ENCODE results near the gene DUSP7. TPM values are rescaled to one million over a fixed set of nuclear protein-coding genes. Genes with fewer than 3 reads are reported as not detected.

The DUSP7 gene
- total RNA-seq, 1 donor from 2014 or later, result 9.5 TPM

DNA sequence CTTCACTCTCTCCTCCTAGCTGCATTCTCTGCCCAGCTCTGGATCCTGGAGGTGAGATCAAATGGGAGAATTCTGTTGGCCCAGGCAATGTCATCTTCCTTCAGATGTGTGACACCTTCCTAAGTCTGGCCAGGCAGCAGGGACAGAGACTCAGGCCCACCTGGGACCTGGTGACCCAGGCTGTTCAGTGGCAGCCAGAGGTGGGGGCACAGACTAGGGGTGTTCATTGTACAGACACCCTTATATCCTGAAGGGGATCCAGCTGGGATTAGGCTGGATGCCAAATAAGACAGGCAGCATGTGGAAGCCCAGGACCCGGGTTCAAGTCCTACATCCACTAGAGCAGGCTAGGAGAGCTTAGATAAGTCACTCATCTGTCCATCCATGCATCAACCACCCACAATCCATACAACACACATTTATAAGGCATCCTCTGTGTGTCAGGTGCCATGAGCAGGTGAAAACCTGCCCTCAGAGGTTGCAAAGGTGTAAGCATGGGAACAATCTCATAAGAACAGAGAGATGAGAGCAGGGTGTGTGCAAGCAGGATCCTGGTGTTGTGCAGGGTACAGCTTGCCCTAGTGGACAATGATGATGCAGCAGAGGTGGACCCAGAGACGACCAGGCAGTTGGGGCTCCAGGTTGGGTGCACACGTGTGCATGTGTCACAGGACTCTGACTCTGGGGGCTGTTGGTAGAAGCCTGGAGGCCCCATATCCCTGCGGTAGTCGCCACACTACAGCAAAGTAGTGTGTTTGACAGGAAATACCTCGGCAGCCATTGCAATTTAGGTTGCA, 42.4 kb downstream of the DUSP7 start:
- H3K9me3 Mint-ChIP-seq (ENCODE audit: unreplicated experiment), result peaks cover 2% of the 10 kb centered on the region
- H3K4me3 Mint-ChIP-seq (ENCODE audit: unreplicated experiment), result no peak overlapping the region
- no peak for DNase-seq
- no peak overlapping the region for H3K27ac Mint-ChIP-seq (ENCODE audit: unreplicated experiment)
- H3K27me3 Mint-ChIP-seq (ENCODE audit: unreplicated experiment), result peaks cover 6% of the 10 kb centered on the region
- no peaks in the 10 kb centered on the region for H3K36me3 Mint-ChIP-seq (ENCODE audit: unreplicated experiment)
- H3K4me1 Mint-ChIP-seq (ENCODE audit: low read depth, unreplicated experiment), result peaks cover 17% of the 10 kb centered on the region
- TF ChIP-seq, protein P1, sequence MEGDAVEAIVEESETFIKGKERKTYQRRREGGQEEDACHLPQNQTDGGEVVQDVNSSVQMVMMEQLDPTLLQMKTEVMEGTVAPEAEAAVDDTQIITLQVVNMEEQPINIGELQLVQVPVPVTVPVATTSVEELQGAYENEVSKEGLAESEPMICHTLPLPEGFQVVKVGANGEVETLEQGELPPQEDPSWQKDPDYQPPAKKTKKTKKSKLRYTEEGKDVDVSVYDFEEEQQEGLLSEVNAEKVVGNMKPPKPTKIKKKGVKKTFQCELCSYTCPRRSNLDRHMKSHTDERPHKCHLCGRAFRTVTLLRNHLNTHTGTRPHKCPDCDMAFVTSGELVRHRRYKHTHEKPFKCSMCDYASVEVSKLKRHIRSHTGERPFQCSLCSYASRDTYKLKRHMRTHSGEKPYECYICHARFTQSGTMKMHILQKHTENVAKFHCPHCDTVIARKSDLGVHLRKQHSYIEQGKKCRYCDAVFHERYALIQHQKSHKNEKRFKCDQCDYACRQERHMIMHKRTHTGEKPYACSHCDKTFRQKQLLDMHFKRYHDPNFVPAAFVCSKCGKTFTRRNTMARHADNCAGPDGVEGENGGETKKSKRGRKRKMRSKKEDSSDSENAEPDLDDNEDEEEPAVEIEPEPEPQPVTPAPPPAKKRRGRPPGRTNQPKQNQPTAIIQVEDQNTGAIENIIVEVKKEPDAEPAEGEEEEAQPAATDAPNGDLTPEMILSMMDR (IDR thresholded peaks at IDR 0.05; ENCODE audit: partially characterized antibody, unreplicated experiment), result no peak

DNA sequence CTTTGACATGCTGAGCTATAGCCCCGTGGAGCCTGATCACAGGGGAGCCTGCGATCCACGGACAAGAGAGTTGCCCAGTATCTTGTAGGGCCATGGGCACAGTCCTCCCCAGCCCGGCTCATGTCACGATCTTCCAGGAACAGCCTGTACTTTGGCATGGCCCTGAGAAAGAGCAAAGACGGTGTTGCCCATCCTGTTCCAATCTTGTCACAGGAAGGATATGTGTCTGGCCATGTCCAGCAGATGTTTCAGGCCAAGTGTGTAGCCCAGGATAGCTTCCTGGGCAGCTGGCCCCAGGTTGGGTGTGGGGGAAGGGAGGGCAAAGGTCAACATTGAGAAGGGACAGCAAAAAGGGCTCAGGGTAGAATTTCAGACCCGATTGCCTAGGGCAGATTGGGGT, 43.7 kb downstream of the DUSP7 start:
- no peaks in the 10 kb centered on the region for H3K36me3 Mint-ChIP-seq (ENCODE audit: unreplicated experiment)
- no peak for DNase-seq
- peaks cover 6% of the 10 kb centered on the region for H3K27me3 Mint-ChIP-seq (ENCODE audit: unreplicated experiment)
- no peak overlapping the region for H3K4me3 Mint-ChIP-seq (ENCODE audit: unreplicated experiment)
- H3K4me1 Mint-ChIP-seq (ENCODE audit: low read depth, unreplicated experiment), result peaks cover 17% of the 10 kb centered on the region
- peaks cover 2% of the 10 kb centered on the region for H3K9me3 Mint-ChIP-seq (ENCODE audit: unreplicated experiment)
- H3K27ac Mint-ChIP-seq (ENCODE audit: unreplicated experiment), result no peak overlapping the region
- TF ChIP-seq, protein P1 (IDR thresholded peaks at IDR 0.05; ENCODE audit: partially characterized antibody, unreplicated experiment), result no peak

DNA sequence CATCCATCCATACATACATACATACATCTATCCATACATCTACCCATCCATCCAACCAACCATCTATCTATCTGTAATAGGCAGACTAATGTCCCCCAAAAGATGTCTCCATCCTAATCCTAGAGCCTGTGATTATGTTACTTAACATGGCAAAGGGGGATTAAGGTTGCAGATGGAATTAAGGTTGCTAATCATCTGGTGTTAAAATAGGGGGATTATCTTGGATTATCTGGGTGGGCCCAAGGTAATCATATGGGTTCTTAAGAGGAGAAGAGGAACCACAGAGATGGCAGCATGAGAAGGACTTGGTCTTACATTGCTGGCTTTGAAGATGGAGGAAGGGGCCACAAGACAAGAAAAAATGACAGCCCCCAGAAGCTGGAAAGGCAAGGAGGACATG, 45.9 kb downstream of the DUSP7 start:
- TF ChIP-seq, protein P1 (IDR thresholded peaks at IDR 0.05; ENCODE audit: partially characterized antibody, unreplicated experiment), result no peak
- Mint-ChIP-seq H3K36me3 (ENCODE audit: unreplicated experiment) (no peaks in the 10 kb centered on the region), H3K4me1 (ENCODE audit: low read depth, unreplicated experiment) (peaks cover 15% of the 10 kb centered on the region), H3K4me3 (ENCODE audit: unreplicated experiment) (no peak overlapping the region), H3K27me3 (ENCODE audit: unreplicated experiment) (peaks cover 2% of the 10 kb centered on the region), H3K9me3 (ENCODE audit: unreplicated experiment) (peaks cover 2% of the 10 kb centered on the region), H3K27ac (ENCODE audit: unreplicated experiment) (no peak overlapping the region)
- DNase-seq, result no peak

DNA sequence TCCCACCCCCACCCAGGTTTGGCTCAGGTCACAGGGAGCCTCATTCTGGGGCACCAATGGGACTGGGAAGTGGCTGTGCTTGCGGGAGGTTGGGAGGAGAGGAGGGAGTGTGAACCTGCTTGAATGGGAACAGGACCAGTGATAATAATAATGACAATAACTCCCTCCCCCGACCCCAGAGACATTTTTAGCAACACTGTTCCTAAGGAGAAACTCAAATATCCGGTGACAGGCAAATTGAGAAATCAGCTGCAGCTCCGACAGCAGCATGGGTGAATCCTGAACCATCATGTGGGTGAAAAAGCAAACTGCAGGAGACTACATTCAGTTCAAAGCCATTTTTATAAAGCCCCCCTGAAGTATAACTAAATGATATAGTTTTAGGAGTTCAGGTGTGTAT, 49.1 kb downstream of the DUSP7 start:
- TF ChIP-seq, protein P1 (IDR thresholded peaks at IDR 0.05; ENCODE audit: partially characterized antibody, unreplicated experiment), result no peak
- no peaks in the 10 kb centered on the region for H3K36me3 Mint-ChIP-seq (ENCODE audit: unreplicated experiment)
- H3K9me3 Mint-ChIP-seq (ENCODE audit: unreplicated experiment), result peaks cover 1% of the 10 kb centered on the region
- H3K4me1 Mint-ChIP-seq (ENCODE audit: low read depth, unreplicated experiment), result peaks cover 10% of the 10 kb centered on the region
- no peak for DNase-seq
- H3K27ac Mint-ChIP-seq (ENCODE audit: unreplicated experiment), result no peak overlapping the region
- H3K27me3 Mint-ChIP-seq (ENCODE audit: unreplicated experiment), result peaks cover 6% of the 10 kb centered on the region
- no peak overlapping the region for H3K4me3 Mint-ChIP-seq (ENCODE audit: unreplicated experiment)

DNA sequence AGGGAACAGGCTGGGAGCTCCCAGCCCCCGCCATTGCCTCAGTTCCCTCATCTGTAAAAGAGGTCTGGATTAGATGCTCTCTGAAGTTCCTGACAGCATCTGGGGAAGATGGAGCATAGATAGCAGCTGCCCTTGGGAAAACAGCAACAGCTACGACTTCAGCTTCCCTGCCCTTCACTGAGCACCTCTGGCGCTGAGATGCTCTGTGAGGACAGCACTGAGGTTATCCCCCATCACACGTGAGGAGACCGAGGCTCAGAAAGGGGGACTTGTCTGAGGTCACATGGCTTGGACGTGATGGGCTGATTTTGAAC, 49.6 kb downstream of the DUSP7 start:
- Mint-ChIP-seq H3K4me1 (ENCODE audit: low read depth, unreplicated experiment) (peaks cover 10% of the 10 kb centered on the region), H3K27ac (ENCODE audit: unreplicated experiment) (no peak overlapping the region), H3K9me3 (ENCODE audit: unreplicated experiment) (peaks cover 1% of the 10 kb centered on the region), H3K36me3 (ENCODE audit: unreplicated experiment) (no peaks in the 10 kb centered on the region), H3K27me3 (ENCODE audit: unreplicated experiment) (peaks cover 6% of the 10 kb centered on the region), H3K4me3 (ENCODE audit: unreplicated experiment) (no peak overlapping the region)
- DNase-seq, result no peak
- TF ChIP-seq, protein P1 (IDR thresholded peaks at IDR 0.05; ENCODE audit: partially characterized antibody, unreplicated experiment), result no peak
